Natural killer cell (primary cell): Measurements from ENCODE around the gene S100A7A. TPM values are rescaled to one million over a fixed set of nuclear protein-coding genes. Genes with fewer than 3 reads are reported as not detected.

Source experiments
- ATAC-seq, 3 donors: fragments of 150-1000 bp in 2 of 3; fragments of 200-7000 bp in 1 of 3; cut with Tn5 transposase; 1 replicate in 1 of 3; 2 replicates in 2 of 3; pipeline ENCODE4 v1.10.0; 2021; ENCODE audit warnings: mild to moderate bottlenecking in 2 of 3, moderate library complexity in 2 of 3
- DNase-seq, 2 donors: peaks; one replicate each; pipeline versions ENCODE4 v3.0.0 to v3.0.0-alpha.2; 2013 to 2021; ENCODE audit warnings: mixed read lengths in 1 of 2
- H3K27ac ChIP-seq: one replicate; pipeline ENCODE4 v1.5.1; 2013; ENCODE audit warnings: mild to moderate bottlenecking, low read length
- H3K27me3 ChIP-seq: one replicate; pipeline ENCODE4 v1.6.1; 2013; ENCODE audit warnings: low read length; ENCODE audit not compliant: control insufficient read depth, insufficient read depth
- H3K36me3 ChIP-seq: one replicate; pipeline ENCODE4 v1.6.1; 2013; ENCODE audit warnings: low read length; ENCODE audit not compliant: control insufficient read depth, insufficient read depth
- H3K4me1 ChIP-seq: one replicate; pipeline ENCODE4 v1.6.1; 2013; ENCODE audit warnings: low read length; ENCODE audit not compliant: control insufficient read depth, insufficient read depth
- H3K4me3 ChIP-seq: one replicate; pipeline ENCODE4 v1.5.1; 2013; ENCODE audit warnings: low read length
- H3K9me3 ChIP-seq: one replicate; pipeline ENCODE4 v1.6.1; 2013; ENCODE audit warnings: low read length; ENCODE audit not compliant: control insufficient read depth, insufficient read depth
- H3K27ac Mint-ChIP-seq, 2 donors: one replicate each; pipeline ENCODE4 v1.8.0; 2022; ENCODE audit warnings: mild to moderate bottlenecking in 2 of 2, mixed read lengths in 2 of 2, moderate library complexity in 1 of 2
- H3K27me3 Mint-ChIP-seq, 2 donors: one replicate each; pipeline ENCODE4 v1.8.0; 2022; ENCODE audit warnings: low read depth in 2 of 2, mixed read lengths in 2 of 2
- H3K36me3 Mint-ChIP-seq: one replicate; pipeline ENCODE4 v1.8.0; 2022; ENCODE audit warnings: mixed read lengths
- H3K4me1 Mint-ChIP-seq, 2 donors: one replicate each; pipeline ENCODE4 v1.8.0; 2022; ENCODE audit warnings: mixed read lengths in 2 of 2
- H3K4me3 Mint-ChIP-seq: one replicate; pipeline ENCODE4 v1.8.0; 2022; ENCODE audit warnings: mild to moderate bottlenecking, moderate library complexity, mixed read lengths
- H3K9me3 Mint-ChIP-seq, 2 donors: one replicate each; pipeline ENCODE4 v1.8.0; 2022; ENCODE audit warnings: mixed read lengths in 2 of 2
- WGBS: methylation state at CpG from one replicate; pipeline ENCODE4 v1.1.7; 2013; ENCODE audit warnings: missing lambda C conversion rate; ENCODE audit not compliant: insufficient coverage; 5-methylcytosine and 5-hydroxymethylcytosine counted together
- intact Hi-C: fragments of 100-400 bp; cut with micrococcal nuclease; formaldehyde crosslinking; loops from one replicate; pipeline ENCODE4 v1.14.2; 2022
- total RNA-seq, 4 donors: library from RNA; stranded (reverse); fragments of 120-200 nt in 1 of 4; gene quantifications; one replicate each; pipeline versions ENCODE4 v1.2.3 to v1.2.4, GENCODE V29; 2013 to 2022
- TF ChIP-seq, protein P1 (sequence below): fragments of 200-600 bp; IDR thresholded peaks from one replicate; pipeline ENCODE4 v1.8.0; 2022; ENCODE audit warnings: antibody characterized with exemption

S100A7A gene
- total RNA-seq, 3 donors from 2014 or later (not counting 1 experiment from before 2014, with no cell fraction given), result not detected

DNA sequence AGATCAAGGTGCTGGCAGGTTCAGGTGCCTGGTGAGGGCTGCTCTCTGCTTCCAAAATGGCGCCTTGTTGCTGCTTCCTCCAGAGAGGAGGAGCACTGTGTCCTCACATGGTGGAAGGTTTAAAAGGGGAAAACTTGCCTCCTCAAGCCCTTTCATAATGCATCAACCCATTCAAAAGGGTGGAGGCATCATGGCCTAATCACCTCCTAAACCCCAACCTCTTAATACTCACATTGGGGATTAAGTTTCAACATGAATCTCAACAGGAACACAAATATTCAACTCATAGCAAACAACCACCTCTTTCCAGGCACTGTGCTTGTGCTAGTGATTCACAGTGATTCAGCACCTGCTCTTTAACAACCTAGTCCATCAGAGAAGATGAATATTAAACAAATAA is 45.1 kb upstream of the S100A7A start:
- no peaks in the 10 kb centered on the region for H3K9me3 ChIP-seq
- 77% methylated on average over 1 of the region's 1 CpG for WGBS
- H3K4me3 ChIP-seq, result no peak overlapping the region
- no peak for ATAC-seq
- H3K36me3 ChIP-seq, result no peaks in the 10 kb centered on the region
- Mint-ChIP-seq H3K4me3 (no peak overlapping the region), H3K27ac (no peak overlapping the region), H3K9me3 (no peaks in the 10 kb centered on the region), H3K4me1 (no peaks in the 10 kb centered on the region), H3K27me3 (peaks cover 10 to 28% of the 10 kb centered on the region in 2 donors), H3K36me3 (no peaks in the 10 kb centered on the region)
- TF ChIP-seq, protein P1, sequence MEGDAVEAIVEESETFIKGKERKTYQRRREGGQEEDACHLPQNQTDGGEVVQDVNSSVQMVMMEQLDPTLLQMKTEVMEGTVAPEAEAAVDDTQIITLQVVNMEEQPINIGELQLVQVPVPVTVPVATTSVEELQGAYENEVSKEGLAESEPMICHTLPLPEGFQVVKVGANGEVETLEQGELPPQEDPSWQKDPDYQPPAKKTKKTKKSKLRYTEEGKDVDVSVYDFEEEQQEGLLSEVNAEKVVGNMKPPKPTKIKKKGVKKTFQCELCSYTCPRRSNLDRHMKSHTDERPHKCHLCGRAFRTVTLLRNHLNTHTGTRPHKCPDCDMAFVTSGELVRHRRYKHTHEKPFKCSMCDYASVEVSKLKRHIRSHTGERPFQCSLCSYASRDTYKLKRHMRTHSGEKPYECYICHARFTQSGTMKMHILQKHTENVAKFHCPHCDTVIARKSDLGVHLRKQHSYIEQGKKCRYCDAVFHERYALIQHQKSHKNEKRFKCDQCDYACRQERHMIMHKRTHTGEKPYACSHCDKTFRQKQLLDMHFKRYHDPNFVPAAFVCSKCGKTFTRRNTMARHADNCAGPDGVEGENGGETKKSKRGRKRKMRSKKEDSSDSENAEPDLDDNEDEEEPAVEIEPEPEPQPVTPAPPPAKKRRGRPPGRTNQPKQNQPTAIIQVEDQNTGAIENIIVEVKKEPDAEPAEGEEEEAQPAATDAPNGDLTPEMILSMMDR, result no peak
- H3K4me1 ChIP-seq, result no peaks in the 10 kb centered on the region
- intact Hi-C loops, result no loop called here
- no peaks in the 10 kb centered on the region for H3K27me3 ChIP-seq
- H3K27ac ChIP-seq, result no peak overlapping the region
- DNase-seq, result no peak

GRCh38 chr1:153372571-153372970 is 43.7 kb upstream of the S100A7A start:
- WGBS, result 89% methylated on average over 2 of the region's 2 CpGs
- TF ChIP-seq, protein P1, result no peak
- Mint-ChIP-seq H3K36me3 (no peaks in the 10 kb centered on the region), H3K4me1 (no peaks in the 10 kb centered on the region), H3K27ac (no peak overlapping the region), H3K4me3 (no peak overlapping the region), H3K27me3 (peaks cover 10 to 26% of the 10 kb centered on the region in 2 donors), H3K9me3 (no peaks in the 10 kb centered on the region)
- Histone ChIP-seq H3K27me3 (no peaks in the 10 kb centered on the region), H3K4me3 (no peak overlapping the region), H3K36me3 (no peaks in the 10 kb centered on the region), H3K9me3 (no peaks in the 10 kb centered on the region), H3K27ac (no peak overlapping the region), H3K4me1 (no peaks in the 10 kb centered on the region)
- intact Hi-C loops, result no loop called here
- no peak for ATAC-seq
- no peak for DNase-seq

- no peaks in the 10 kb centered on the region for H3K36me3 Mint-ChIP-seq
- H3K4me1 ChIP-seq, result no peaks in the 10 kb centered on the region
- no peak overlapping the region for H3K4me3 Mint-ChIP-seq
- no peak overlapping the region for H3K27ac Mint-ChIP-seq
- no peaks in the 10 kb centered on the region for H3K9me3 Mint-ChIP-seq
- H3K27ac ChIP-seq, result no peak overlapping the region
- peak in 1 of 3 donors; percentile 63 for ATAC-seq
- H3K4me3 ChIP-seq, result no peak overlapping the region
- no peaks in the 10 kb centered on the region for H3K9me3 ChIP-seq
- no peaks in the 10 kb centered on the region for H3K4me1 Mint-ChIP-seq
- peaks cover 13 to 26% of the 10 kb centered on the region in 2 donors for H3K27me3 Mint-ChIP-seq
- no peaks in the 10 kb centered on the region for H3K36me3 ChIP-seq
- intact Hi-C loops, result no loop called here
- TF ChIP-seq, protein P1, result no peak
- DNase-seq, result no peak
- WGBS, result 55% methylated on average over 1 of the region's 2 CpGs
- no peaks in the 10 kb centered on the region for H3K27me3 ChIP-seq
Observed at GRCh38 chr1:153374071-153374470, 42.2 kb upstream of the S100A7A start.

GRCh38 chr1:153375511-153375910 is 40.8 kb upstream of the S100A7A start, which contains the start of gene S100A12:
S100A12 (minus strand) TSS chr1:153375621; CDS start chr1:153374592, 1,029 bp downstream.
- Histone ChIP-seq H3K4me1 (no peaks in the 10 kb centered on the region), H3K27me3 (no peaks in the 10 kb centered on the region), H3K4me3 (no peak within 1 kb of the TSS), H3K36me3 (no peaks in the 10 kb centered on the region), H3K9me3 (no peaks in the 10 kb centered on the region), H3K27ac (no peak within 1 kb of the TSS)
- intact Hi-C loops, result no loop called here
- Mint-ChIP-seq H3K27ac (no peak within 1 kb of the TSS), H3K4me3 (no peak within 1 kb of the TSS), H3K9me3 (no peaks in the 10 kb centered on the region), H3K4me1 (no peaks in the 10 kb centered on the region), H3K27me3 (peaks cover 7 to 19% of the 10 kb centered on the region in 2 donors), H3K36me3 (no peaks in the 10 kb centered on the region)
- WGBS, result 81% methylated on average over 1 of the region's 1 CpG
- TF ChIP-seq, protein P1, result no peak
- ATAC-seq (peak in 1 of 3 donors; percentile 48), DNase-seq (no peak)
